ENCODE measurements around the gene SLC39A7. TPM values are rescaled to one million over a fixed set of nuclear protein-coding genes. Genes with fewer than 3 reads are reported as not detected.

SLC39A7 gene
- total and polyA plus RNA-seq, 2 of the 13 experiments (the other 11 are each of a cell fraction or from before 2014, with no cell fraction given), result 142 to 229 TPM

GRCh38 chr6:33248643-33248931 lies 47.9 kb downstream of the SLC39A7 start (continued):
- 0 out of 2 replicates have a peak, but pooled peaks have one; percentile 16 for TF ChIP-seq HOXA5 (CRISPR knock-in tag; IDR thresholded peaks at IDR 0.05)
- no peak for TF ChIP-seq FOXM1 (CRISPR knock-in tag; IDR thresholded peaks at IDR 0.05)
- TF ChIP-seq, protein P1, sequence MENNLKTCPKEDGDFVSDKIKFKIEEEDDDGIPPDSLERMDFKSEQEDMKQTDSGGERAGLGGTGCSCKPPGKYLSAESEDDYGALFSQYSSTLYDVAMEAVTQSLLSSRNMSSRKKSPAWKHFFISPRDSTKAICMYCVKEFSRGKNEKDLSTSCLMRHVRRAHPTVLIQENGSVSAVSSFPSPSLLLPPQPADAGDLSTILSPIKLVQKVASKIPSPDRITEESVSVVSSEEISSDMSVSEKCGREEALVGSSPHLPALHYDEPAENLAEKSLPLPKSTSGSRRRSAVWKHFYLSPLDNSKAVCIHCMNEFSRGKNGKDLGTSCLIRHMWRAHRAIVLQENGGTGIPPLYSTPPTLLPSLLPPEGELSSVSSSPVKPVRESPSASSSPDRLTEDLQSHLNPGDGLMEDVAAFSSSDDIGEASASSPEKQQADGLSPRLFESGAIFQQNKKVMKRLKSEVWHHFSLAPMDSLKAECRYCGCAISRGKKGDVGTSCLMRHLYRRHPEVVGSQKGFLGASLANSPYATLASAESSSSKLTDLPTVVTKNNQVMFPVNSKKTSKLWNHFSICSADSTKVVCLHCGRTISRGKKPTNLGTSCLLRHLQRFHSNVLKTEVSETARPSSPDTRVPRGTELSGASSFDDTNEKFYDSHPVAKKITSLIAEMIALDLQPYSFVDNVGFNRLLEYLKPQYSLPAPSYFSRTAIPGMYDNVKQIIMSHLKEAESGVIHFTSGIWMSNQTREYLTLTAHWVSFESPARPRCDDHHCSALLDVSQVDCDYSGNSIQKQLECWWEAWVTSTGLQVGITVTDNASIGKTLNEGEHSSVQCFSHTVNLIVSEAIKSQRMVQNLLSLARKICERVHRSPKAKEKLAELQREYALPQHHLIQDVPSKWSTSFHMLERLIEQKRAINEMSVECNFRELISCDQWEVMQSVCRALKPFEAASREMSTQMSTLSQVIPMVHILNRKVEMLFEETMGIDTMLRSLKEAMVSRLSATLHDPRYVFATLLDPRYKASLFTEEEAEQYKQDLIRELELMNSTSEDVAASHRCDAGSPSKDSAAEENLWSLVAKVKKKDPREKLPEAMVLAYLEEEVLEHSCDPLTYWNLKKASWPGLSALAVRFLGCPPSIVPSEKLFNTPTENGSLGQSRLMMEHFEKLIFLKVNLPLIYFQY (CRISPR knock-in tag; IDR thresholded peaks at IDR 0.05; ENCODE audit: borderline replicate concordance), result no peak
- TF ChIP-seq, protein P2, sequence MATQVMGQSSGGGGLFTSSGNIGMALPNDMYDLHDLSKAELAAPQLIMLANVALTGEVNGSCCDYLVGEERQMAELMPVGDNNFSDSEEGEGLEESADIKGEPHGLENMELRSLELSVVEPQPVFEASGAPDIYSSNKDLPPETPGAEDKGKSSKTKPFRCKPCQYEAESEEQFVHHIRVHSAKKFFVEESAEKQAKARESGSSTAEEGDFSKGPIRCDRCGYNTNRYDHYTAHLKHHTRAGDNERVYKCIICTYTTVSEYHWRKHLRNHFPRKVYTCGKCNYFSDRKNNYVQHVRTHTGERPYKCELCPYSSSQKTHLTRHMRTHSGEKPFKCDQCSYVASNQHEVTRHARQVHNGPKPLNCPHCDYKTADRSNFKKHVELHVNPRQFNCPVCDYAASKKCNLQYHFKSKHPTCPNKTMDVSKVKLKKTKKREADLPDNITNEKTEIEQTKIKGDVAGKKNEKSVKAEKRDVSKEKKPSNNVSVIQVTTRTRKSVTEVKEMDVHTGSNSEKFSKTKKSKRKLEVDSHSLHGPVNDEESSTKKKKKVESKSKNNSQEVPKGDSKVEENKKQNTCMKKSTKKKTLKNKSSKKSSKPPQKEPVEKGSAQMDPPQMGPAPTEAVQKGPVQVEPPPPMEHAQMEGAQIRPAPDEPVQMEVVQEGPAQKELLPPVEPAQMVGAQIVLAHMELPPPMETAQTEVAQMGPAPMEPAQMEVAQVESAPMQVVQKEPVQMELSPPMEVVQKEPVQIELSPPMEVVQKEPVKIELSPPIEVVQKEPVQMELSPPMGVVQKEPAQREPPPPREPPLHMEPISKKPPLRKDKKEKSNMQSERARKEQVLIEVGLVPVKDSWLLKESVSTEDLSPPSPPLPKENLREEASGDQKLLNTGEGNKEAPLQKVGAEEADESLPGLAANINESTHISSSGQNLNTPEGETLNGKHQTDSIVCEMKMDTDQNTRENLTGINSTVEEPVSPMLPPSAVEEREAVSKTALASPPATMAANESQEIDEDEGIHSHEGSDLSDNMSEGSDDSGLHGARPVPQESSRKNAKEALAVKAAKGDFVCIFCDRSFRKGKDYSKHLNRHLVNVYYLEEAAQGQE (IDR thresholded peaks at IDR 0.05; ENCODE audit: borderline replicate concordance in 1 of 2, low read depth in 1 of 2, low read length in 2 of 2), result no peak
- no peak for TF ChIP-seq SMAD1 (CRISPR knock-in tag; IDR thresholded peaks at IDR 0.05; ENCODE audit: borderline replicate concordance, low read depth)
- no peak for TF ChIP-seq MIXL1 (CRISPR knock-in tag; IDR thresholded peaks at IDR 0.05)
- TF ChIP-seq JDP2 (CRISPR knock-in tag; IDR thresholded peaks at IDR 0.05; ENCODE audit: borderline replicate concordance), result no peak
- 0 out of 2 replicates have a peak, but pooled peaks have one; percentile 9 for TF ChIP-seq TGIF2 (CRISPR knock-in tag; IDR thresholded peaks at IDR 0.05)
- no peak for TF ChIP-seq MIER2 (CRISPR knock-in tag; IDR thresholded peaks at IDR 0.05)
- no peak for TF ChIP-seq DRAP1 (CRISPR knock-in tag; IDR thresholded peaks at IDR 0.05)
- no peak for TF ChIP-seq TRIM24 (CRISPR knock-in tag; IDR thresholded peaks at IDR 0.05)
- TF ChIP-seq SAP130 (CRISPR knock-in tag; IDR thresholded peaks at IDR 0.05; ENCODE audit: low read depth), result no peak
- TF ChIP-seq ZNF446 (CRISPR knock-in tag; IDR thresholded peaks at IDR 0.05), result no peak
- TF ChIP-seq ZNF614 (CRISPR knock-in tag; IDR thresholded peaks at IDR 0.05; ENCODE audit: borderline replicate concordance), result peak; percentile 12; the same call in 1 of the 2 replicates
- TF ChIP-seq CBX5 (CRISPR knock-in tag; IDR thresholded peaks at IDR 0.05; ENCODE audit: borderline replicate concordance), result no peak
- TF ChIP-seq ZNF20 (CRISPR knock-in tag; IDR thresholded peaks at IDR 0.05), result no peak
- TF ChIP-seq ZNF205 (CRISPR knock-in tag; IDR thresholded peaks at IDR 0.05), result no peak
- no peak for TF ChIP-seq SP140L (CRISPR knock-in tag; IDR thresholded peaks at IDR 0.05; ENCODE audit: borderline replicate concordance)
- no peak for TF ChIP-seq ZMYM4 (CRISPR knock-in tag; IDR thresholded peaks at IDR 0.05)
- no peak for TF ChIP-seq RBAK (CRISPR knock-in tag; IDR thresholded peaks at IDR 0.05)
- TF ChIP-seq MXI1 (IDR thresholded peaks at IDR 0.05; ENCODE audit: borderline replicate concordance, low read depth, low read length), result no peak
- no peak for TF ChIP-seq SATB2 (CRISPR knock-in tag; IDR thresholded peaks at IDR 0.05)
- no peak for TF ChIP-seq ZNF3 (CRISPR knock-in tag; IDR thresholded peaks at IDR 0.05)
- no peak for TF ChIP-seq POGZ (CRISPR knock-in tag; IDR thresholded peaks at IDR 0.05)
- no peak for TF ChIP-seq ARNT2 (CRISPR knock-in tag; IDR thresholded peaks at IDR 0.05; ENCODE audit: low read depth)
- TF ChIP-seq ZNF543 (CRISPR knock-in tag; IDR thresholded peaks at IDR 0.05), result peak; percentile 14; the same call in 1 of the 2 replicates
